ENCODE results near the gene SOX6. TPM values are rescaled to one million over a fixed set of nuclear protein-coding genes. Genes with fewer than 3 reads are reported as not detected.

Gene SOX6
- total RNA-seq, 4 donors from 2014 or later: 0.29 to 20.5 (median 8.2) TPM

- intact Hi-C loops (cut with DNase I; ENCODE audit: low total_unique reads): no loop called here
- TF ChIP-seq POLR2A (IDR thresholded peaks at IDR 0.05) (no peak), CTCF (IDR thresholded peaks at IDR 0.05) (no peak)
- no peak for DNase-seq
These were observed 196.2 kb downstream of the SOX6 start for GRCh38 chr11:16160146-16160545.

GRCh38 chr11:16158426-16158994, 197.8 kb downstream of the SOX6 start:
- H3K27ac ChIP-seq: no peak overlapping the region
- H3K27me3 ChIP-seq: no peaks in the 10 kb centered on the region
- H3K4me1 ChIP-seq: no peaks in the 10 kb centered on the region
- intact Hi-C loops (cut with DNase I; ENCODE audit: low total_unique reads): no loop called here
- H3K4me3 ChIP-seq: no peak overlapping the region
- H3K9me3 ChIP-seq: no peaks in the 10 kb centered on the region
- H3K36me3 ChIP-seq: no peaks in the 10 kb centered on the region
- DNase-seq: no peak
- no peak for TF ChIP-seq CTCF (IDR thresholded peaks at IDR 0.05)
- no peak for TF ChIP-seq POLR2A (IDR thresholded peaks at IDR 0.05)

More at GRCh38 chr11:16160146-16160545, 196.2 kb downstream of the SOX6 start:
- H3K27ac ChIP-seq: no peak overlapping the region
- H3K4me3 ChIP-seq: no peak overlapping the region
- no peaks in the 10 kb centered on the region for H3K9me3 ChIP-seq
- no peaks in the 10 kb centered on the region for H3K36me3 ChIP-seq
- no peaks in the 10 kb centered on the region for H3K27me3 ChIP-seq
- H3K4me1 ChIP-seq: no peaks in the 10 kb centered on the region

DNA sequence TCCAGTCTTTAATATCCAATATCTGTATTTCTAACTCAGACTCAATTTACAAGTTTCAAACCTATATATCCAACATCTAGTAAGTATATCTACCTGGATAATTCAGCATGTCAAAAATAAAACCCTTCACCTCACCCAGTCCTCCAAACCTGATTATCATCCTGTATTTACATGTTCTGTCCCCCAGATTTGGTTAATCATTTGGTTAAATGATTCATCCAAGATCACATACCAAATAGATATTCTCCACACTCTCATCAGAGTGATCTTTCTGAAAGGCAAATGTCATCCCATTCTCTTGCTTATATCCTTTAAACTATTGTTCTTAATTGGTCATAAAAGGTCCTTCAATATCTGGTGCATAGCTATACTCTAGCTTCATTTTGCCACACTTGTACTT, 199.0 kb downstream of the SOX6 start:
- Histone ChIP-seq H3K4me1 (no peaks in the 10 kb centered on the region), H3K36me3 (no peaks in the 10 kb centered on the region), H3K9me3 (no peaks in the 10 kb centered on the region), H3K27me3 (no peaks in the 10 kb centered on the region), H3K27ac (no peak overlapping the region), H3K4me3 (no peak overlapping the region)
- intact Hi-C loops (cut with DNase I; ENCODE audit: low total_unique reads): no loop called here
- DNase-seq: no peak
- TF ChIP-seq CTCF (IDR thresholded peaks at IDR 0.05) (no peak), POLR2A (IDR thresholded peaks at IDR 0.05) (no peak)

DNA sequence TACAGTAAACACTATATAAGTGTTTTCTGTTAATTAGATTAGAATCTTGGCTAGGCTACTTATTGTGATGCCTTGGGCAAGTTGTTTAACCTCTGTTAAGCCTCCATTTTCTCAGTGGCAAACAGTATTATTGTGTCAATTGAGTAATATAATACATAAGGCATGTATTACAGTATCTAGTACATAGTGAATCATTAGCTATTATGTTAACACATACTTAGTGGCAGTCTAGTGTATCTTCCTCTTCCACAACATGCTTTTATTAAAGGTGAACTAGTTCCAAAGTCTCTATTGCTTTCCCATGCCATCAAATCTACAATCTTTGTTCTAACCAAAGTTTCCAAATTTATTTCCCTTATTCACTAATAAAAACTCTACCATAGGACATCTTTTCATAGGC, 200.9 kb downstream of the SOX6 start:
- no peaks in the 10 kb centered on the region for H3K9me3 ChIP-seq
- no peaks in the 10 kb centered on the region for H3K4me1 ChIP-seq
- no peaks in the 10 kb centered on the region for H3K27me3 ChIP-seq
- H3K4me3 ChIP-seq: no peak overlapping the region
- intact Hi-C loops (cut with DNase I; ENCODE audit: low total_unique reads): no loop called here
- H3K36me3 ChIP-seq: no peaks in the 10 kb centered on the region
- H3K27ac ChIP-seq: no peak overlapping the region
- TF ChIP-seq POLR2A (IDR thresholded peaks at IDR 0.05): no peak
- TF ChIP-seq CTCF (IDR thresholded peaks at IDR 0.05): no peak
- no peak for DNase-seq

DNA sequence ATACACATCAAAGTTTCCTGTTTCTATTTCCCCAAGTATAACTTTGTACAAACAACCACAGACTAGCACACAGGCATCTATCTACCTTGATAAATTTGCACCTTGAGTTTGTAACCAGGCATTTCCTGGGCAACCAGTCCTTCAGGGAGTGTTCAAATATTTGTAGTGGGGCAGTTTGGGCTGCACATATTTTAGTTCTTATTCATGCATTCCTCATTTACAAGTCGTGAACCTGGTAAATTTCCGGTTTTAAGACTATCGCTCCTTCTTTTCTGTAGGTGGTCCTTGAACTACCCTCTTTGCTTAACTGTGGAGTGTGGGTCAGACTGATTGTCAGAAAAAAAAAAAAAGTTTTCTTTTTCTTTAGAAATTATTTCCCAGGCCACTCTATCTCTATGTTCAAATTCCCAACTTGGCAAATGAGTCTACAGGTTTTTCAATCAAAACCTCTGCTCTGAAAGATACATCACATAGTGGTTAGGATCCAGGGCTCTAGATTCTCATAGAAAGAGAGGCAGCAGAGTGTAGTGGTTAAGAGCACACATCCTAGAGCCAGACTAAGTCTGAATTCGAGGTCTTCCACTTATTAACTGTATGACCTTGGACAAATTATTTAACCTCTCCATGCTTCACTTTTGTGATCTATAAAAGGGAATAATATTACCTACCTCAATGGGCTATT, 201.5 kb downstream of the SOX6 start:
- intact Hi-C loops (cut with DNase I; ENCODE audit: low total_unique reads): no loop called here

More for the DNA sequence above, 201.5 kb downstream of the SOX6 start:
- H3K36me3 ChIP-seq: no peaks in the 10 kb centered on the region
- H3K4me3 ChIP-seq: no peak overlapping the region
- H3K27me3 ChIP-seq: no peaks in the 10 kb centered on the region
- DNase-seq: no peak
- TF ChIP-seq CTCF (IDR thresholded peaks at IDR 0.05): no peak
- TF ChIP-seq POLR2A (IDR thresholded peaks at IDR 0.05): no peak
- no peaks in the 10 kb centered on the region for H3K4me1 ChIP-seq
- H3K27ac ChIP-seq: no peak overlapping the region
- no peaks in the 10 kb centered on the region for H3K9me3 ChIP-seq

Measured in uterus (tissue), 4 donors.